H9 (cell line): ENCODE data around the gene TJP2. TPM values are rescaled to one million over a fixed set of nuclear protein-coding genes. Genes with fewer than 3 reads are reported as not detected.
A peak's percentile ranks its signal among the peaks of the same experiment; 100 is the strongest.

Experiments used
- DNase-seq: peaks from one replicate; pipeline ENCODE4 v3.0.0-alpha.2; 2017
- H2AFZ ChIP-seq: one replicate; pipeline ENCODE4 v1.6.1; 2013; ENCODE audit warnings: mild to moderate bottlenecking, low read length, control low read depth, moderate library complexity
- H2AK5ac ChIP-seq: 2 replicates; pipeline ENCODE4 v1.6.1; 2013; ENCODE audit warnings: low read length, control low read depth, mixed read lengths; ENCODE audit not compliant: insufficient read length
- H2BK120ac ChIP-seq: one replicate; pipeline ENCODE4 v1.6.1; 2013; ENCODE audit warnings: low read depth, mild to moderate bottlenecking, low read length, control low read depth, inconsistent platforms; ENCODE audit not compliant: poor library complexity, severe bottlenecking
- H2BK12ac ChIP-seq: 2 replicates; pipeline ENCODE4 v1.6.1; 2013; ENCODE audit warnings: low read length, control low read depth, mixed read lengths, low read depth; ENCODE audit not compliant: insufficient read length
- H2BK15ac ChIP-seq: 2 replicates; pipeline ENCODE4 v1.6.1; 2013; ENCODE audit warnings: low read depth, low read length, control low read depth
- H2BK20ac ChIP-seq: one replicate; pipeline ENCODE4 v1.6.1; 2013; ENCODE audit warnings: low read depth, mild to moderate bottlenecking, low read length, control low read depth, inconsistent platforms; ENCODE audit not compliant: poor library complexity, severe bottlenecking
- H2BK5ac ChIP-seq: 2 replicates; pipeline ENCODE4 v1.6.1; 2013; ENCODE audit warnings: low read length, control low read depth, mixed read lengths; ENCODE audit not compliant: insufficient read length
- H3K14ac ChIP-seq: 2 replicates; pipeline ENCODE4 v1.6.1; 2013; ENCODE audit warnings: low read length, control low read depth; ENCODE audit not compliant: insufficient read depth
- H3K18ac ChIP-seq: 2 replicates; pipeline ENCODE4 v1.6.1; 2013; ENCODE audit warnings: low read depth, mild to moderate bottlenecking, mixed read lengths, low read length, control low read depth; ENCODE audit not compliant: insufficient read length
- H3K23ac ChIP-seq: 2 replicates; pipeline ENCODE4 v1.6.1; 2013; ENCODE audit warnings: low read length, control low read depth, mixed read lengths, low read depth; ENCODE audit not compliant: insufficient read length
- H3K23me2 ChIP-seq: 2 replicates; pipeline ENCODE4 v1.6.1; 2013; ENCODE audit warnings: low read depth, mild to moderate bottlenecking, mixed read lengths, low read length, control low read depth; ENCODE audit not compliant: insufficient read length, poor library complexity, severe bottlenecking
- H3K27ac ChIP-seq: 2 replicates; pipeline ENCODE4 v1.5.1; 2013; ENCODE audit warnings: low read length, control low read depth, mixed read lengths, low read depth; ENCODE audit not compliant: insufficient read length
- H3K27me3 ChIP-seq: 2 replicates; pipeline ENCODE4 v1.6.1; 2013; ENCODE audit warnings: low read length, control low read depth, inconsistent platforms; ENCODE audit not compliant: insufficient read depth
- H3K4ac ChIP-seq: 2 replicates; pipeline ENCODE4 v1.6.1; 2013; ENCODE audit warnings: low read depth, mild to moderate bottlenecking, control low read depth, inconsistent platforms, low read length, moderate library complexity
- H3K4me1 ChIP-seq: 2 replicates; pipeline ENCODE4 v1.6.1; 2013; ENCODE audit warnings: low read length, control low read depth, inconsistent platforms; ENCODE audit not compliant: insufficient read depth
- H3K4me2 ChIP-seq: 2 replicates; pipeline ENCODE4 v1.6.1; 2013; ENCODE audit warnings: low read length, control low read depth, mixed read lengths; ENCODE audit not compliant: insufficient read length, insufficient read depth
- H3K56ac ChIP-seq: 2 replicates; pipeline ENCODE4 v1.6.1; 2013; ENCODE audit warnings: low read depth, mild to moderate bottlenecking, mixed read lengths, low read length, control low read depth; ENCODE audit not compliant: insufficient read length
- H3K79me1 ChIP-seq: 2 replicates; pipeline ENCODE4 v1.6.1; 2013; ENCODE audit warnings: low read depth, mild to moderate bottlenecking, moderate library complexity, low read length, control low read depth, inconsistent platforms; ENCODE audit not compliant: insufficient read depth, poor library complexity, severe bottlenecking
- H3K79me2 ChIP-seq: 2 replicates; pipeline ENCODE4 v1.6.1; 2013; ENCODE audit warnings: low read length, control low read depth, inconsistent platforms; ENCODE audit not compliant: insufficient read depth
- H3K9ac ChIP-seq: 2 replicates; pipeline ENCODE4 v1.6.1; 2013; ENCODE audit warnings: low read length, control low read depth, mixed read lengths; ENCODE audit not compliant: insufficient read length; ENCODE audit errors: extremely low read depth
- H3K9me3 ChIP-seq: one replicate; pipeline ENCODE4 v1.6.1; 2013; ENCODE audit warnings: low read depth, low read length, inconsistent platforms; ENCODE audit not compliant: control insufficient read depth
- H3T11ph ChIP-seq: one replicate; pipeline ENCODE4 v1.6.1; 2013; ENCODE audit warnings: mild to moderate bottlenecking, low read length, control low read depth, inconsistent platforms
- H4K20me1 ChIP-seq: one replicate; pipeline ENCODE4 v1.6.1; 2013; ENCODE audit not compliant: control insufficient read depth, insufficient read length, insufficient read depth
- H4K5ac ChIP-seq: 2 replicates; pipeline ENCODE4 v1.6.1; 2013; ENCODE audit warnings: low read depth, mild to moderate bottlenecking, mixed read lengths, low read length, control low read depth; ENCODE audit not compliant: insufficient read length
- H4K8ac ChIP-seq: replicated peaks from 2 replicates; pipeline ENCODE4 v1.6.1; 2013; ENCODE audit warnings: low read length, control low read depth, mixed read lengths, low read depth; ENCODE audit not compliant: insufficient read length
- H4K91ac ChIP-seq: 2 replicates; pipeline ENCODE4 v1.6.1; 2013; ENCODE audit warnings: low read depth, mild to moderate bottlenecking, moderate library complexity, mixed read lengths, low read length, control low read depth; ENCODE audit not compliant: insufficient read length
- H3K27ac Mint-ChIP-seq, 3 experiments: 2 replicates in 2 of 3; 3 replicates in 1 of 3; pipeline ENCODE4 v1.8.0; 2020 to 2021; ENCODE audit warnings: mixed read lengths in 3 of 3, mild to moderate bottlenecking in 1 of 3, moderate library complexity in 1 of 3
- H3K27me3 Mint-ChIP-seq: 2 replicates; pipeline ENCODE4 v1.8.0; 2021; ENCODE audit warnings: low read depth, mild to moderate bottlenecking, moderate library complexity, mixed read lengths
- H3K36me3 Mint-ChIP-seq, 3 experiments: 2 replicates in 2 of 3; 3 replicates in 1 of 3; pipeline ENCODE4 v1.8.0; 2020 to 2021; ENCODE audit warnings: low read depth in 3 of 3, mixed read lengths in 3 of 3; ENCODE audit not compliant: insufficient read depth in 1 of 3
- H3K4me1 Mint-ChIP-seq, 2 experiments: 2 replicates each; pipeline ENCODE4 v1.8.0; 2020; ENCODE audit warnings: mixed read lengths in 2 of 2
- H3K4me3 Mint-ChIP-seq, 2 experiments: 2 replicates in 1 of 2; 3 replicates in 1 of 2; pipeline ENCODE4 v1.8.0; 2020 to 2021; ENCODE audit warnings: mild to moderate bottlenecking in 2 of 2, mixed read lengths in 2 of 2, moderate library complexity in 1 of 2
- H3K9me3 Mint-ChIP-seq, 2 experiments: 2 replicates in 1 of 2; 3 replicates in 1 of 2; pipeline ENCODE4 v1.8.0; 2020; ENCODE audit warnings: mild to moderate bottlenecking in 2 of 2, mixed read lengths in 2 of 2, moderate library complexity in 1 of 2
- CTCF ChIP-seq: fragments of 200-600 bp; sonication (generic); conservative IDR thresholded peaks from 3 replicates; pipeline ENCODE4 v1.8.0; 2021; ENCODE audit warnings: antibody characterized with exemption, mild to moderate bottlenecking
- WGBS: extraction: QIAGEN DNeasy Blood & Tissue Kit; methylation state at CpG from one replicate; pipeline ENCODE4 v1.1.7; 2013; ENCODE audit warnings: missing lambda C conversion rate, low lambda C conversion rate, mixed read lengths; ENCODE audit not compliant: insufficient read length; ENCODE audit errors: extremely low coverage; 5-methylcytosine and 5-hydroxymethylcytosine counted together
- total RNA-seq: library from RNA; stranded (reverse); gene quantifications from 2 replicates; pipeline ENCODE4 v1.2.1, GENCODE V29; 2021

The TJP2 gene
- total RNA-seq, 1 experiment from 2014 or later = 130 TPM

GRCh38 chr9:69250681-69251080 lies 76.6 kb downstream of the TJP2 start:
- Mint-ChIP-seq H3K4me1 (peaks cover 0 to 2% of the 10 kb centered on the region in 2 experiments; a peak in 1 of 4 replicates), H3K9me3 (no peaks in the 10 kb centered on the region), H3K27me3 (no peaks in the 10 kb centered on the region), H3K36me3 (peaks cover 23 to 92% (median 63%) of the 10 kb centered on the region in 3 experiments; a peak in 6 of 7 replicates), H3K27ac (peak overlapping the region in 1 of 3 experiments; percentile 61; a peak in 2 of 7 replicates), H3K4me3 (no peak overlapping the region)
- Histone ChIP-seq H3T11ph (no peak overlapping the region), H2BK12ac (no peak overlapping the region), H3K9me3 (no peaks in the 10 kb centered on the region), H2AFZ (no peak overlapping the region), H4K5ac (no peak overlapping the region), H3K9ac (no peak overlapping the region), H3K4me2 (no peak overlapping the region), H2BK120ac (no peak overlapping the region), H3K18ac (no peak overlapping the region), H3K27me3 (no peaks in the 10 kb centered on the region), H3K23me2 (no peaks in the 10 kb centered on the region), H3K27ac (no peak overlapping the region), H2BK20ac (no peak overlapping the region), H2AK5ac (no peak overlapping the region), H3K79me1 (no peaks in the 10 kb centered on the region), H3K4me1 (no peaks in the 10 kb centered on the region), H2BK5ac (no peak overlapping the region), H3K4ac (no peak overlapping the region), H4K91ac (no peak overlapping the region), H2BK15ac (no peak overlapping the region), H3K23ac (no peak overlapping the region), H4K20me1 (no peaks in the 10 kb centered on the region), H3K56ac (no peak overlapping the region), H4K8ac (no peak overlapping the region), H3K79me2 (no peaks in the 10 kb centered on the region), H3K14ac (no peak overlapping the region)
- no peak for DNase-seq
- no CpG with 5 or more reads among the region's 3 CpGs for WGBS
- no peak for TF ChIP-seq CTCF
